Immature natural killer cell (primary cell): Measurements from ENCODE around the gene ADARB2. TPM values are rescaled to one million over a fixed set of nuclear protein-coding genes. Genes with fewer than 3 reads are reported as not detected.

Experiments used
- DNase-seq, 3 donors: peaks; one replicate each; pipeline ENCODE4 v3.0.0; 2022; ENCODE audit warnings: mixed read lengths in 1 of 3
- H3K27ac Mint-ChIP-seq, 6 donors: one replicate each; pipeline ENCODE4 v1.8.0; 2020; ENCODE audit warnings: mixed read lengths in 6 of 6, mild to moderate bottlenecking in 5 of 6, inconsistent platforms in 4 of 6, moderate library complexity in 3 of 6
- H3K27me3 Mint-ChIP-seq, 3 donors: one replicate each; pipeline ENCODE4 v1.8.0; 2020 to 2021; ENCODE audit warnings: low read depth in 3 of 3, mild to moderate bottlenecking in 3 of 3, mixed read lengths in 3 of 3, moderate library complexity in 3 of 3, inconsistent platforms in 1 of 3
- H3K36me3 Mint-ChIP-seq, 3 donors: one replicate each; pipeline ENCODE4 v1.8.0; 2020; ENCODE audit warnings: mixed read lengths in 3 of 3, inconsistent platforms in 2 of 3, mild to moderate bottlenecking in 2 of 3
- H3K4me1 Mint-ChIP-seq, 2 donors: one replicate each; pipeline ENCODE4 v1.8.0; 2020; ENCODE audit warnings: inconsistent platforms in 2 of 2, mild to moderate bottlenecking in 2 of 2, mixed read lengths in 2 of 2, moderate library complexity in 1 of 2
- H3K4me3 Mint-ChIP-seq, 5 donors: one replicate each; pipeline ENCODE4 v1.8.0; 2020; ENCODE audit warnings: mild to moderate bottlenecking in 5 of 5, mixed read lengths in 5 of 5, inconsistent platforms in 3 of 5, moderate library complexity in 3 of 5
- H3K9me3 Mint-ChIP-seq, 6 donors: one replicate each; pipeline ENCODE4 v1.8.0; 2020; ENCODE audit warnings: mild to moderate bottlenecking in 6 of 6, mixed read lengths in 6 of 6, inconsistent platforms in 4 of 6, moderate library complexity in 3 of 6
- polyA plus RNA-seq, 3 donors: library from polyadenylated mRNA; unstranded; fragments of 300-500 nt; fragmentation: Illumina TruSeq; gene quantifications; one replicate each; pipeline ENCODE4 v1.2.3, GENCODE V29; 2021

ADARB2 gene
- polyA plus RNA-seq, 3 donors from 2014 or later, result 0.12 TPM; not detected in 2

GRCh38 chr10:1615186-1615954 lies 122.0 kb downstream of the ADARB2 start:
- Mint-ChIP-seq H3K9me3 (peaks cover 0 to 7% (median 2%) of the 10 kb centered on the region in 6 donors), H3K27ac (no peak overlapping the region), H3K36me3 (peaks cover 0 to 4% (median 0%) of the 10 kb centered on the region in 3 donors), H3K27me3 (peaks cover 3 to 19% (median 6%) of the 10 kb centered on the region in 3 donors), H3K4me3 (no peak overlapping the region), H3K4me1 (no peaks in the 10 kb centered on the region)
- no peak for DNase-seq

DNA sequence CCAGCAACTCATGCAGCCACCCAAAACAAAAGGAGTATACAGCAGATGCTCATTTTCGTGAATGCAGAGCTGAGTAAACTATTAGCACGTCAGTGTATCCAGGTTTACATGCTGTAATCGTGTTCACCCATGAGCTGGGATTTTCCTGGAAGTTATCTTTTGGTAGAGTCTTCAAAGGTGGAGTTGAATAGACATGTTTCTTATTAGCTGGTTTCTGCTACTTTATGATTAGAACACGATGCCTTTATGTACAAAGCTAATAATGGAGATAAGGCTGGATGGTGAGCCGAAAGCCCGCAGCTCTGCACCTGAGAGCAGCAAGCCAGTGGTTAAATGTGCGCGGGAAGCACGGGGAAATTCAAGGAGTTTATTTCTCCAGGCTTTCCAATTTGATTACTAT lies 123.8 kb downstream of the ADARB2 start:
- Mint-ChIP-seq H3K27ac (no peak overlapping the region), H3K27me3 (peaks cover 4 to 17% (median 5%) of the 10 kb centered on the region in 3 donors), H3K4me1 (no peaks in the 10 kb centered on the region), H3K4me3 (no peak overlapping the region), H3K36me3 (no peaks in the 10 kb centered on the region), H3K9me3 (peaks cover 0 to 1% (median 0%) of the 10 kb centered on the region in 6 donors)
- no peak for DNase-seq

GRCh38 chr10:1612908-1613307 lies 124.4 kb downstream of the ADARB2 start:
- Mint-ChIP-seq H3K4me1 (no peaks in the 10 kb centered on the region), H3K27me3 (peaks cover 0 to 17% (median 4%) of the 10 kb centered on the region in 3 donors), H3K9me3 (no peaks in the 10 kb centered on the region), H3K27ac (no peak overlapping the region), H3K36me3 (no peaks in the 10 kb centered on the region), H3K4me3 (no peak overlapping the region)
- DNase-seq, result no peak

DNA sequence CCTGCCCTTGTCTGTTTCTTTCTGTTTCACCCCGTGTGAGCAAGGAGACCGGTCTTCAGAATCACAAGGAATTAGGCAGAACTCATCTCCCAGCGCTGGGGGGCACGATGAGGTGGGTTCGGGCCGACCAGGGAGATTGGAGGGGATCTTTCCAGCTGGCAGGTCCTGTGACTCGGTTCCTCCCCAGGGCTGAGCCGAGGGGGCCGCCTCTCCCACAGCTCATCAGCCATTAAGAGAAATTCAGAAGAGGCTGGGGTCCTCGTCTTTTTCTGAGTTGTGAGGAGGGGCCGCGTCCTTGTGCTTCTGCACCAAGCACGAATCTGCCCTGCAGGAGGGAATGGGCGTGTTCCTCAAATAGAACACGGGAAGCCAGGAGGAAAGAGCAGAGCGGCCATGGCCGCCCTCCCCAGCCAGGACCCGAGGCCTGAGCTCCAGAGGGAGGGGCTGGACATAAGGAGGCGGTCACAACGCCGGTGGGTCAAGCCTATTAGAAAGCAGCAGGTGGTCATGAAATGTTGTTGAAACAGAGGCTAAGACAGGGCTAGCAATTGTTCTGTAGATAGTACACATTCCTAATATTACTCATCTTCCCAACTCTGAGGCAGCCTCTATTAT lies 125.3 kb downstream of the ADARB2 start:
- Mint-ChIP-seq H3K27ac (no peak overlapping the region), H3K27me3 (peaks cover 0 to 17% (median 4%) of the 10 kb centered on the region in 3 donors), H3K9me3 (no peaks in the 10 kb centered on the region), H3K4me3 (no peak overlapping the region), H3K36me3 (no peaks in the 10 kb centered on the region), H3K4me1 (no peaks in the 10 kb centered on the region)
- no peak for DNase-seq

- Mint-ChIP-seq H3K36me3 (no peaks in the 10 kb centered on the region), H3K4me3 (no peak overlapping the region), H3K4me1 (no peaks in the 10 kb centered on the region), H3K27ac (no peak overlapping the region), H3K27me3 (peaks cover 0 to 20% (median 1%) of the 10 kb centered on the region in 3 donors), H3K9me3 (no peaks in the 10 kb centered on the region)
- DNase-seq, result no peak
Measured at GRCh38 chr10:1610986-1611770, 126.1 kb downstream of the ADARB2 start.

GRCh38 chr10:1609648-1609970 lies 127.7 kb downstream of the ADARB2 start:
- Mint-ChIP-seq H3K27ac (no peak overlapping the region), H3K4me1 (no peaks in the 10 kb centered on the region), H3K36me3 (no peaks in the 10 kb centered on the region), H3K9me3 (no peaks in the 10 kb centered on the region), H3K27me3 (peaks cover 0 to 23% (median 2%) of the 10 kb centered on the region in 3 donors), H3K4me3 (no peak overlapping the region)
- no peak for DNase-seq

DNA sequence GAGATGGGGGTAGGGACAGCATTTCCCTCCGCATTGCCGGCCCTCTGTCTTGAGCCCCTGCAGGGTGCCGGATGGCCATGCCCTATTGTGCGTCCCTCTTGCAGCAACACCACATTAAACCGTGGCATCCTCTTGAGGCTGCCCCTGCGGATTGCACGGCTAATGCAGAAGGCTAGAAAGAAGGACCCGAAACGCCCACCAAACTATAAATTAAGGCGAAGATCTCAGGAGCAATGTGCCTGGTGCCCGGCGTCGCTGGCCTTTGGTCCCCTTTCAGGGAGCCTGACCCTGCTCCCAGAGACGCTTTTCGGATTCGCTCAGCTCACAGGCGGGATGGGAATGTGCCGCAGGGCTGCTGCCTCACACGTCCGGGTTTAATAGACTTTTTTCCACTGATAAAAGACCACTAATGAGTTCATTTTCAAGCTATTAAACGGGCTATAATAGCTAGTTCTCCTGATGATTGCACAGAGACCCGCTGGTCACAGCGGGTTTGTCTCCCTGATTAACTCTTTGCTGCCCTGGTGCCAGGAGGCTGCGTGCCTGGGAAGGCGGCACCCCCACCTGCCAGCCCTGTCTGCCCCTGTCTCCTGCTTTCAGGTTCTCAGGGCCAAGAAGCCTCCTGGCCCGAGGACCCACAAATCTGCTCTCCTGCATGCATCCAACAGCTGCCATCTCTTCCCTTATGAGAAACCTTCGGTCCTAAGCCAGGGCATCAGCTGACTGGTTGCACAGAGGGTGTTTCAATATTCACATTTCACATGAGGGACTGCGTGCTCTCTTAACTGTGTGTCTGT lies 128.3 kb downstream of the ADARB2 start:
- Mint-ChIP-seq H3K4me1 (no peaks in the 10 kb centered on the region), H3K27ac (no peak overlapping the region), H3K27me3 (peaks cover 0 to 20% (median 3%) of the 10 kb centered on the region in 3 donors), H3K9me3 (no peaks in the 10 kb centered on the region), H3K4me3 (no peak overlapping the region), H3K36me3 (no peaks in the 10 kb centered on the region)
- DNase-seq, result no peak

- Mint-ChIP-seq H3K9me3 (no peaks in the 10 kb centered on the region), H3K27me3 (peaks cover 2 to 20% (median 3%) of the 10 kb centered on the region in 3 donors), H3K27ac (no peak overlapping the region), H3K4me1 (no peaks in the 10 kb centered on the region), H3K4me3 (no peak overlapping the region), H3K36me3 (no peaks in the 10 kb centered on the region)
- DNase-seq, result no peak
Measured at GRCh38 chr10:1608408-1608807, 128.9 kb downstream of the ADARB2 start.

GRCh38 chr10:1607466-1607865 lies 129.9 kb downstream of the ADARB2 start:
- Mint-ChIP-seq H3K27ac (no peak overlapping the region), H3K36me3 (no peaks in the 10 kb centered on the region), H3K27me3 (peaks cover 2 to 13% (median 3%) of the 10 kb centered on the region in 3 donors), H3K9me3 (no peaks in the 10 kb centered on the region), H3K4me1 (no peaks in the 10 kb centered on the region), H3K4me3 (no peak overlapping the region)
- DNase-seq, result no peak

GRCh38 chr10:1605999-1606940 lies 131.1 kb downstream of the ADARB2 start:
- Mint-ChIP-seq H3K9me3 (no peaks in the 10 kb centered on the region), H3K4me1 (no peaks in the 10 kb centered on the region), H3K27ac (no peak overlapping the region), H3K36me3 (no peaks in the 10 kb centered on the region), H3K27me3 (peaks cover 2 to 12% (median 3%) of the 10 kb centered on the region in 3 donors), H3K4me3 (no peak overlapping the region)
- no peak for DNase-seq

- H3K4me1 Mint-ChIP-seq, result no peaks in the 10 kb centered on the region
- no peaks in the 10 kb centered on the region for H3K36me3 Mint-ChIP-seq
- no peak overlapping the region for H3K27ac Mint-ChIP-seq
- H3K9me3 Mint-ChIP-seq, result no peaks in the 10 kb centered on the region
- H3K27me3 Mint-ChIP-seq, result peaks cover 2 to 7% (median 3%) of the 10 kb centered on the region in 3 donors
- no peak for DNase-seq
- H3K4me3 Mint-ChIP-seq, result no peak overlapping the region
Measured at GRCh38 chr10:1605121-1605520, 132.2 kb downstream of the ADARB2 start.

DNA sequence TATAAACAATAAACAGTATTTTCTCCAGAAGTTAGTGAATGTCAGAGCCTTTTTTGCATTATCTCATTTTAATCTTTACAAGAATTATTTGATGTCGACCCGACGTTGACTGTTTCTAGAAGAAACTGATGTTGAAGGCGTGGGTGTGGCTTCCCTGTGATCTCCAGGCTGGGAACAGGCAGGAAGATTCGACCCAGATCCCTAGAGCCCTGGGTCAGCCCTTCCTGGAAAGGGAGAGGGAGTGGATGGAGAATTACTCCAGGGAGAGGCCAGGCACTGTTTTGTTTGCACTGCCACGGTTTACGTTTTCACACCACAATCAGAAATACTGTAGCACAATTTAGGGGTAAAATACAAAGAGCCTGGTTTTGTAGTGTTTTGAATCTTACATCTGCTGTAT lies 133.1 kb downstream of the ADARB2 start:
- no peak overlapping the region for H3K4me3 Mint-ChIP-seq
- peaks cover 2 to 7% (median 3%) of the 10 kb centered on the region in 3 donors for H3K27me3 Mint-ChIP-seq
- no peaks in the 10 kb centered on the region for H3K9me3 Mint-ChIP-seq
- DNase-seq, result no peak
- H3K36me3 Mint-ChIP-seq, result no peaks in the 10 kb centered on the region
- no peak overlapping the region for H3K27ac Mint-ChIP-seq
- H3K4me1 Mint-ChIP-seq, result no peaks in the 10 kb centered on the region

- Mint-ChIP-seq H3K9me3 (no peaks in the 10 kb centered on the region), H3K27ac (no peak overlapping the region), H3K36me3 (no peaks in the 10 kb centered on the region), H3K4me1 (no peaks in the 10 kb centered on the region), H3K27me3 (peaks cover 2 to 8% (median 2%) of the 10 kb centered on the region in 3 donors), H3K4me3 (no peak overlapping the region)
- no peak for DNase-seq
Measured at GRCh38 chr10:1603181-1603580, 134.1 kb downstream of the ADARB2 start.
